DND-41 (cell line): ENCODE results near the gene UIMC1.

Source experiments
- CTCF ChIP-seq: IDR thresholded peaks from 2 replicates; pipeline ENCODE4 v1.5.1; 2012; ENCODE audit warnings: borderline replicate concordance, low read length, moderate library complexity, mild to moderate bottlenecking; ENCODE audit not compliant: poor library complexity, severe bottlenecking; ENCODE audit errors: extremely low read depth
- EZH2 ChIP-seq: IDR thresholded peaks from 3 replicates; pipeline ENCODE4 v1.6.1; 2012; ENCODE audit warnings: borderline replicate concordance, low read depth, mild to moderate bottlenecking, moderate library complexity, low read length, inconsistent platforms; ENCODE audit not compliant: severe bottlenecking

- TF ChIP-seq CTCF (no peak), EZH2 (no peak)
Measured at GRCh38 chr5:176892663-176893062, 113.9 kb downstream of the UIMC1 start.
